Natural killer cell (primary cell): Measurements from ENCODE around the gene TTLL11. TPM values are rescaled to one million over a fixed set of nuclear protein-coding genes. Genes with fewer than 3 reads are reported as not detected.

Experiments
- ATAC-seq, 3 donors: fragments of 150-1000 bp in 2 of 3; fragments of 200-7000 bp in 1 of 3; cut with Tn5 transposase; 1 replicate in 1 of 3; 2 replicates in 2 of 3; pipeline ENCODE4 v1.10.0; 2021; ENCODE audit warnings: mild to moderate bottlenecking in 2 of 3, moderate library complexity in 2 of 3
- DNase-seq, 2 donors: peaks; one replicate each; pipeline versions ENCODE4 v3.0.0 to v3.0.0-alpha.2; 2013 to 2021; ENCODE audit warnings: mixed read lengths in 1 of 2
- H3K27ac ChIP-seq: one replicate; pipeline ENCODE4 v1.5.1; 2013; ENCODE audit warnings: mild to moderate bottlenecking, low read length
- H3K27me3 ChIP-seq: one replicate; pipeline ENCODE4 v1.6.1; 2013; ENCODE audit warnings: low read length; ENCODE audit not compliant: control insufficient read depth, insufficient read depth
- H3K36me3 ChIP-seq: one replicate; pipeline ENCODE4 v1.6.1; 2013; ENCODE audit warnings: low read length; ENCODE audit not compliant: control insufficient read depth, insufficient read depth
- H3K4me1 ChIP-seq: one replicate; pipeline ENCODE4 v1.6.1; 2013; ENCODE audit warnings: low read length; ENCODE audit not compliant: control insufficient read depth, insufficient read depth
- H3K4me3 ChIP-seq: one replicate; pipeline ENCODE4 v1.5.1; 2013; ENCODE audit warnings: low read length
- H3K9me3 ChIP-seq: one replicate; pipeline ENCODE4 v1.6.1; 2013; ENCODE audit warnings: low read length; ENCODE audit not compliant: control insufficient read depth, insufficient read depth
- H3K27ac Mint-ChIP-seq, 2 donors: one replicate each; pipeline ENCODE4 v1.8.0; 2022; ENCODE audit warnings: mild to moderate bottlenecking in 2 of 2, mixed read lengths in 2 of 2, moderate library complexity in 1 of 2
- H3K27me3 Mint-ChIP-seq, 2 donors: one replicate each; pipeline ENCODE4 v1.8.0; 2022; ENCODE audit warnings: low read depth in 2 of 2, mixed read lengths in 2 of 2
- H3K36me3 Mint-ChIP-seq: one replicate; pipeline ENCODE4 v1.8.0; 2022; ENCODE audit warnings: mixed read lengths
- H3K4me1 Mint-ChIP-seq, 2 donors: one replicate each; pipeline ENCODE4 v1.8.0; 2022; ENCODE audit warnings: mixed read lengths in 2 of 2
- H3K4me3 Mint-ChIP-seq: one replicate; pipeline ENCODE4 v1.8.0; 2022; ENCODE audit warnings: mild to moderate bottlenecking, moderate library complexity, mixed read lengths
- H3K9me3 Mint-ChIP-seq, 2 donors: one replicate each; pipeline ENCODE4 v1.8.0; 2022; ENCODE audit warnings: mixed read lengths in 2 of 2
- CTCF ChIP-seq: fragments of 200-600 bp; IDR thresholded peaks from one replicate; pipeline ENCODE4 v1.8.0; 2022; ENCODE audit warnings: antibody characterized with exemption
- WGBS: methylation state at CpG from one replicate; pipeline ENCODE4 v1.1.7; 2013; ENCODE audit warnings: missing lambda C conversion rate; ENCODE audit not compliant: insufficient coverage; 5-methylcytosine and 5-hydroxymethylcytosine counted together
- intact Hi-C: fragments of 100-400 bp; cut with micrococcal nuclease; formaldehyde crosslinking; loops from one replicate; pipeline ENCODE4 v1.14.2; 2022
- total RNA-seq, 4 donors: library from RNA; stranded (reverse); fragments of 120-200 nt in 1 of 4; gene quantifications; one replicate each; pipeline versions ENCODE4 v1.2.3 to v1.2.4, GENCODE V29; 2013 to 2022

The TTLL11 gene
- total RNA-seq = 1 to 10 TPM; 3.4 to 4.6 (median 3.6) TPM
- total RNA-seq (2013) = 4.8 TPM

GRCh38 chr9:122092611-122093506 lies at the start of gene TTLL11:
TSS of gene TTLL11 (minus strand) at chr9:122093308. CDS start at chr9:122093148, 160 bp downstream.
- Mint-ChIP-seq H3K4me1 (peaks cover 44% of the 10 kb centered on the region in 2 donors), H3K27me3 (peaks cover 7 to 8% of the 10 kb centered on the region in 2 donors), H3K4me3 (peak within 1 kb of the TSS; percentile 92), H3K27ac (peak within 1 kb of the TSS; percentile 59 to 85), H3K9me3 (no peaks in the 10 kb centered on the region), H3K36me3 (no peaks in the 10 kb centered on the region)
- Histone ChIP-seq H3K4me1 (peaks cover 22% of the 10 kb centered on the region), H3K4me3 (peak within 1 kb of the TSS; percentile 59), H3K27ac (no peak within 1 kb of the TSS), H3K36me3 (no peaks in the 10 kb centered on the region), H3K27me3 (no peaks in the 10 kb centered on the region), H3K9me3 (no peaks in the 10 kb centered on the region)
- DNase-seq (peak; percentile 96 to 97), ATAC-seq (peak; percentile 94 to 96 (median 95))
- under 1% methylated on average over 98 of the region's 98 CpGs for WGBS
- no peak for TF ChIP-seq CTCF
- intact Hi-C loops = loop anchor here (2.0 to 10.0 kb wide), 2 partner anchors 172 to 362 kb away; partner anchors contain the start of genes MRRF and RBM18

- WGBS = 96% methylated on average over 5 of the region's 5 CpGs
- no peak overlapping the region for H3K27ac ChIP-seq
- no peak for ATAC-seq
- H3K36me3 ChIP-seq = peaks cover 31% of the 10 kb centered on the region
- Mint-ChIP-seq H3K27ac (no peak overlapping the region), H3K9me3 (no peaks in the 10 kb centered on the region), H3K4me3 (no peak overlapping the region), H3K4me1 (peaks cover 10 to 15% of the 10 kb centered on the region in 2 donors), H3K36me3 (peaks cover 6% of the 10 kb centered on the region), H3K27me3 (no peaks in the 10 kb centered on the region)
- no peak for DNase-seq
- no peak for TF ChIP-seq CTCF
- no peaks in the 10 kb centered on the region for H3K9me3 ChIP-seq
- intact Hi-C loops = no loop called here
- no peak overlapping the region for H3K4me3 ChIP-seq
- no peaks in the 10 kb centered on the region for H3K4me1 ChIP-seq
- no peaks in the 10 kb centered on the region for H3K27me3 ChIP-seq
Observed at GRCh38 chr9:122141671-122142070, 48.6 kb upstream of the TTLL11 start.

- H3K4me3 Mint-ChIP-seq = no peak overlapping the region
- no peak overlapping the region for H3K27ac Mint-ChIP-seq
- 89% methylated on average over 8 of the region's 8 CpGs for WGBS
- peaks cover 10 to 15% of the 10 kb centered on the region in 2 donors for H3K4me1 Mint-ChIP-seq
- Histone ChIP-seq H3K27me3 (no peaks in the 10 kb centered on the region), H3K27ac (no peak overlapping the region), H3K36me3 (peaks cover 28% of the 10 kb centered on the region), H3K9me3 (no peaks in the 10 kb centered on the region), H3K4me1 (no peaks in the 10 kb centered on the region), H3K4me3 (no peak overlapping the region)
- peaks cover 6% of the 10 kb centered on the region for H3K36me3 Mint-ChIP-seq
- no peaks in the 10 kb centered on the region for H3K27me3 Mint-ChIP-seq
- ATAC-seq (no peak), DNase-seq (no peak)
- TF ChIP-seq CTCF = no peak
- H3K9me3 Mint-ChIP-seq = no peaks in the 10 kb centered on the region
- intact Hi-C loops = no loop called here
Observed at GRCh38 chr9:122140368-122141193, 47.5 kb upstream of the TTLL11 start.
